NCI-H2107 treated with DMSO at 0.1 percent for 48 hours (cell line): ENCODE data around the gene ANKS3.
"Not testable (repeated sequence)": the region's sequence is repeated elsewhere in the genome, so short reads cannot be mapped to it uniquely, and the experiment has no call there.

ENCODE experiments used
- DNase-seq: peaks from one replicate; lab custom pipeline; 2025; ENCODE audit not compliant: unreplicated experiment; lab: John Stamatoyannopoulos, UW

ANKS3 gene

DNA sequence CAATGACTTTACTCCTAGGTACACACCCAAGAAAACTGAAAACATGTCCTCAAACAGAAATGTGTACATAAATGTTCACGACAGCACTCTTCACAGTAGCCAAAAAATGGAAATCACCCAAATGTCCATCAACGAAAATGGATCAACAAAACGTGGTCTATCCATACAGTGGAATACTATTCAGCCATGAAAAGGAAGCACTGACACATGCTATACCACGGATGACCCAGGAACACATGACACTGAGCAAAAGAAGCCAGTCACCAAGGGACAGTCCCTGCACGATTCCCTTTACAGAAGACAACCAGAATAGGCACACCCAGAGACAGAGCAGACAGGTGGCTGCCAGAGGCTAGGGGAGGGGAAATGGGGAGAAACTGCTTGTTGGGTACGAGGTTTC is 21.6 kb upstream of the ANKS3 start:
- no peak for DNase-seq

- DNase-seq, result no peak
Observed at GRCh38 chr16:4754865-4755264, 20.8 kb upstream of the ANKS3 start.

- no peak for DNase-seq
Observed at GRCh38 chr16:4753227-4753626, 19.2 kb upstream of the ANKS3 start.

DNA sequence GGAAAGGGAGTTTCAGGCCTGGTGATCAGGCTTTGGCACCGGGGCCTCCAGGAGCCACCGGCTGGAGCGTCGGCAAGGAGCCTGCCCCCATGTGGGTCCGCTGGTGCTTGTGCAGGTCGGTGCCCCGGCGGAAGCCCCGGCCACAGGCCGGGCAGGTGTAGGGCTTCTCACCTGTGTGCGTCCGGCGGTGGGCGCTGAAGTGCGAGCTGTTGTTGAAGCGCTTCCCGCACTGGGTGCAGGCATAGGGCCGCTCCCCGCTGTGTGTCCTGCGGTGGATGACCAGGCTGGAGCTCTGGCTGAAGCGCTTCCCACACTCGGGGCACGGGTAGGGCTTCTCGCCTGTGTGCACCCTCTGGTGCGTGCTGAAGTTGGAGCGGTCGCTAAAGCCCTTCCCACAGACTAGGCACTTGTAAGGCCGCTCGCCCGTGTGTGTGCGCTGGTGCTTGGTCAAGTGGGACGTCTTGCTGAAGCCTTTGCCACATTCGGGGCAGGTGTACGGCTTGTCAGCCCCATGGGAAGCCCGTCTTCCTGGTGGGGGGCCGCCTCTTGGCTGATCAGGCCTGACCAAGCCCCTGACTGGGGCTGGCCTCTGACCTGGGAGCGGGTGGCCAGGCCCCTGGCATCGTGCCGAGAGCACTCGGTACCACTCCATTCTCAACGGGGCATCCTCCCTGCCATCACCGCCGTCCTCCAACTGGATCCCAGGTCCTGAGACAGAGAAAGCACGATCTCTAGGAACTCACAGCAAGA is 18.5 kb upstream of the ANKS3 start:
- DNase-seq, result no peak

DNA sequence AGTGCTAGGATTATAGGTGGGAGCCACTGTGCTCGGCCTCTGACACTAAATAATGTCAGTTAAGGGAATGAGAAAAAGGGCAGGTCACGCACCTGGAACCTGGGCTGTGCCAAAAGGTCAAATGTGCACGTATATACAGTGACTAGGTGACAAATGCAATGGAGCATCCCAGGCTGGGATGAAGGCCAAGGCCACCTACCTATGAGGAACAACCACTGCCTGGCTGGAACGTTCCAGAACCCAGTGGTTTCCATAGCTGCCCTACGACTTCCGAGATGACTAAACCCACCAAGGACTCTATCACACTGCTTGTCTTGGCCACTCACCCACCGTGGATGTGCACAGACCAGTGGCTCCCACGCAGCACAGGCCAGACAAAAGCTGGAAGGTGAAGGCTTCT is 16.8 kb upstream of the ANKS3 start:
- DNase-seq, result no peak

- DNase-seq, result no peak
Observed at GRCh38 chr16:4749700-4750257, 15.7 kb upstream of the ANKS3 start.

- no peak for DNase-seq
Observed at GRCh38 chr16:4748682-4749411, 14.8 kb upstream of the ANKS3 start.

DNA sequence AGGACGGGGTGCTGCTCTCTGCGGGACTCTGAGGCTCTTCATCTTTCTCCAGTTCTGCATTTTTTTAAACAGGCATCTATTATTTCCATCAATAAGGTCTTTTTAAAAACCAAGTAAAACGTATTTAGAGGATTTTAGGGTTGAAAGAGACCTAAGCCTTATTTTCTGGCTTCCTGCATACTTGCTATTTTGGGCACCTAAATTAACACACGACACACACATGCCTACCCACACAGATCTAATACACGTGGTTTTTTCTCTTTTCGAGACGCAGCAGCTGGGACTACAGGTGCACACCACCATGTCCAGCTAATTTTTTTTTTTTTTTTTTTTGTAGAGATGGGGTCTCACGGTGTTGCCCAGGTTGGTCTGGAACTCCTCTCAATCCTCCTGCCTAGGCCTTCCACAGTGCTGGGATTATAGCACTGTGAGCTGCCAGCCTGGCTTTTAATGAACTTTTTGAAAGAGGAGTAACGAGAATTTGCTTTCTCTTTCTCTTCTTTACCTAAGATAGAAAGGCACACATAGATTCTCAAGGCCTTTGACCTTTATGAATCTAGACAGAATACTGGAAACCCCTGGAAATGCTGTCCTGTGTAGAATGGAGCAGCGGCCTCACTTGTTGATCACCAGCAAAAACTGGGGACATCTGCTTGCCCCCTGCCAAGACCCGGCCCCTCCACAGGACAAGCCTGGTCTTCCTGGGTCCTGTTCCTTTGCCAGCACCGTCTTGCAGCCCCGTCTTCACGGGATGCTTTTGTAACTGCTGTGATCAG is 14.0 kb upstream of the ANKS3 start:
- no peak for DNase-seq

- no peak for DNase-seq
Observed at GRCh38 chr16:4746991-4747574, 13.0 kb upstream of the ANKS3 start.

- DNase-seq, result no peak
Observed at GRCh38 chr16:4746215-4746614, 12.1 kb upstream of the ANKS3 start.

GRCh38 chr16:4745274-4745569 is 11.2 kb upstream of the ANKS3 start:
- DNase-seq, result no peak

GRCh38 chr16:4744555-4745273 is 10.6 kb upstream of the ANKS3 start:
- no peak for DNase-seq

GRCh38 chr16:4743226-4743878 is 9.3 kb upstream of the ANKS3 start:
- peak; percentile 17 for DNase-seq

GRCh38 chr16:4738370-4738769 is 4.3 kb upstream of the ANKS3 start:
- DNase-seq, result not testable (repeated sequence)

DNA sequence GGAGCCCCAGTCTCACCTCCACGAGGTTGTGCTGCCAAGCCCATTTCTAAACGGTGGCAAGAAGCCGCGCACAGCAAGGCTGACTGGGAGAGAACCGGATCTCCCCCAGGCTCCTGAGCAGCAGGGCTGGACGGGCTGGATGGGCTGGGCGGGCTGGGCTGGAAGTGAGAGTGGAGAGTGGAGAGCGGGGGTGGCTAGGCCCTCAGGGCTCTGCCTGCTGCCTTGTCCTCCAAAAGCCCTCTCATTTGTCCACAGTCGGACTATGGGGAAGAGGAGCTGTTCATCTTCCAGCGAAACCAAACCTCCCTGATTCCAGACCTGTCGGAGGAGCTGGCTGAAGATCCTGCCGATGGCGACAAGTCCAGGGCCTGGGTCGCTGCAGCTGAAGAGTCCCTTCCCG is 3.5 kb upstream of the ANKS3 start:
- DNase-seq, result no peak

- no peak for DNase-seq
Observed at GRCh38 chr16:4736546-4736945, 2.5 kb upstream of the ANKS3 start.

DNA sequence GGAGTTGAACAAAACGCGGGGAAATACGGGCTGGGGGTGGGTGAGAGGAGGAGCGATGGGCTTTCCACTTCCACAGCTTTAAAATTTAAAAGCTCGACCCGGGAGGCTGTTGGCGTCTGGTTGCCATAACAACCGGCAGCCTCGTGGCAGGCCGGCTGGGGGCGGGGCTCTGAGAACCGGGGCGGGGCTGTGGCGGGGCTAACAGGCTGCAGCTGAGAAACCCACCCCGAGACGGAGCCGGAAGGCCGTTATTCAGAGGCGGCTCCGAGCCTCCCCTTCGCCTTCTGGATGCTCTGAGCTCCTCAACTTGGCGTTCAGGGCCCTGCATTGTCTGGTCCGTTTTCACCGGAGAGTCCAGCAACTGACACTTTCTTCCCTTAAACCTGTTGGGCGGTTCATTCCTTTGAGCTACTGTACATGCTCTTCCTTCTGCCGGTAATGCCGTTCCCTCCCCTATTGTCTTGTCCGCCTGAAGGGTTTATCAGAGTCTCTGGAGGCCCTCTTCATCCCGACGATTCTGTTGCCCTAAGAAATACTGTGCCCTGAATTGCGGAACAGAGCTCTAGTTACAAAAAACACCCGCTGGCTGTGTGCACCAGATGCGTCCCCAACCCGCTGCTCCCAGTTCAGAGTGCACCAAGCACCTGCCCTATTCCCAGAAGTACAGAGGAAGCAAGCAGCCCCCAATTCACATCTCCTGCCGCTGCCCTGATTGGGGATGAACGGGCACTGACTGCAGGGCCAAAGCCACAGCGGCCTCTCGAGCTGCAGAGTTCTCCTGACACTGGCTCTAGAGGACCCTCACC is 862 bp upstream of the ANKS3 start:
- peak; percentile 39 for DNase-seq

DNA sequence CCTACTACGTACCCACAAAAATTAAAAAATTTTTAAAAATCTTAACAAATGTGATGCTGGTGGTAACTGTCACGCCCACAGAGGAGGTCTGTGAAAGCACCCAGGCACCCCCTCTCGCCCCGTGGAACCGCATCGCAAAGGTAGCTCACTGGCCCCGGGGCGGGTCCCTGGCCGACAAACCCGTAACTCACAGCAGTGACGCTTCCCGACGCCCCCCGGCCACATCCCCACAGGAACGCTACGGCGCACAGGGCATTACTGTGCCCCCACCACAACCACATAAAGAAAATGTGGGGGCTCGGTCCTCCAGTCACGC is 366 bp downstream of the ANKS3 start:
- no peak for DNase-seq

DNA sequence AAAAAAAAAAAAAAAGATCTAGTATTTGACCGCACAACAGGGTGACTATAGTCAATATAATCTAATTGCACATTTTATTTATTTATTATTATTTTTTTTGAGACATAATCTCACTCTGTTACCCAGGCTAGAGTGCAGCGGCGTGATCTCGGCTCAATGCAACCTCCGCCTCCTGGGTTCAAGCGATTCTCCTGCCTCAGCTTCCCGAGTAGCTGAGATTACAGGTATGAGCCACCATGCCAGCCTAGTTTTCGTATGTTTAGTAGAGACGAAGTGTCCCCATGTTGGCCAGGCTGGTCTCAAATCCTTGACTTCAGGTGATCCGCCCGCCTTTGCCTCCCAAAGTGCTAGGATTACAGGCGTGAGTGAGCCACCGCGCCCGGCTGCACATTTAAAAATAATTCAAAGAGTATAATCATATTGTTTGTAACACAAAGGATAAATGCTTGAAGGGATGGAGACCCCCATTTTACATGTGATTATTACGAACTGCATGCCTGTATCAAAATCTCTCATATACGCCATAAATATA is 794 bp downstream of the ANKS3 start:
- no peak for DNase-seq
